COR-L47 (cell line): ENCODE results near the gene SLC9A8.
A peak's percentile ranks its signal among the peaks of the same experiment; 100 is the strongest.
"Not testable (repeated sequence)": the region's sequence is repeated elsewhere in the genome, so short reads cannot be mapped to it uniquely, and the experiment has no call there.

ENCODE experiments used
- DNase-seq: peaks from one replicate; lab custom pipeline; 2025; lab: John Stamatoyannopoulos, UW

SLC9A8 gene

GRCh38 chr20:49895474-49896093 lies 83.0 kb downstream of the SLC9A8 start:
- DNase-seq: not testable (repeated sequence)

GRCh38 chr20:49896204-49896603 lies 83.6 kb downstream of the SLC9A8 start:
- DNase-seq: no peak

- no peak for DNase-seq
Measured at GRCh38 chr20:49899541-49900383, 87.1 kb downstream of the SLC9A8 start.

DNA sequence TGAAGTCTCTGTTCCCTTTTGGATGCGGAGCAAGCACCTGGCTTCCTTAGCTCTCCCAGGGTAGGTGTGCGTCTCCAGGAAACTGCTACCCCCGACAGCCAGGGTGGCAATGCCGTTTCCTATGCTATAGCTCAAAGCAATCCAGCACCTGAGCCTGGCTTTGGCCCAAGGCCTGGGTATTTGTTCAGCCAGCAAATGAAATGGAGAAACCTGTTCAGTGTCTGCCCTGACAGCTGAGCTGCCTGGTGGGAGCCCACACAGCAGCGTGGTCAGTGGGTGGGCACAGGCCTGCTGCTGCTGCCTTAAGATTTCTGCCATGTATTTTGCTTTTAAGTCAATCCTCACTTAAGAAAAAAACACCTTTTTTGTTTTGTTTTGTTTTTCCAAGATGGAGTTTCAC lies 89.0 kb downstream of the SLC9A8 start:
- no peak for DNase-seq

- no peak for DNase-seq
Measured at GRCh38 chr20:49904440-49905214, 92.0 kb downstream of the SLC9A8 start.

- no peak for DNase-seq
Measured at GRCh38 chr20:49905415-49906091, 92.9 kb downstream of the SLC9A8 start.

- no peak for DNase-seq
Measured at GRCh38 chr20:49906101-49906604, 93.5 kb downstream of the SLC9A8 start.

GRCh38 chr20:49906615-49907154 lies 94.1 kb downstream of the SLC9A8 start:
- no peak for DNase-seq

DNA sequence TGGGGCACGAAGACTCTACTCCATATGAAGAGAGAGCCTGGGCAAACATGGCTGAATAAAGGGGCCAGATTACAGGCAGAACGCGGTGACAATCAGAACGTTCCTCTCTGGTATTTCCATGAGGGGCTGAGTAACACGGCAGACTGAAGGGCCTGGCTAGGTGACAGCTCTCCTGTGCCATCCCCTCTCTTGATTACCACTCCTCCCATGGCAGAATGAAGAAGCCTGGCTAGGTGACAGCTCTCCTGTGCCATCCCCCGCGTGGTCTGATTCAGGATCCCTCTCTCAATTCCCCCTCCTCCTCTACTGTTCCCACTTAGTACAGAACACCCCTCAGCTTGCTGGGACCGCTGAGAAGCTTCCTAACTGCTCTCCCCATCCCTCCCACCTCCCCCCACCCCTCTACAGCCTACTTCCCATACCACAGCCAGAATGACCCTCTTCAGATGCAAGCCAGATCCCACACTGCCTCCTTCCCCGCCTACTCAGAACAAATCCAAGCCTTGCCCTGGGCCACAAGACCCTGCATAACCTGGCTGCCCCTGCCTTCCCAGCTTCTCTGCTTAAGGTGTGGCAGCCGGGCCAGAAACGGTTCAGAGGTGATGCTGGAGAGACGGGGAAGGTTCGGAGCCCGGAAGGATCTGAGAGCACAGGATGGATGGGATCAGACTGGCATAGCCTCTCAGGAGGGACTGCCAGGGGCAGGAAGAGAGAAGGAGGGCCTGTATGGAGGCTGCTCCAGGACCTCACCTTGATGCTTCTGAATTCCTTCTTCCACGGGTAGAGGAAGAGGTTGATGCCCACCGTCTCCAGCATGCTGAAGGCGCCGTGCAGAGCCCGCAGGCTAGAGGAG lies 95.0 kb downstream of the SLC9A8 start:
- DNase-seq: no peak

DNA sequence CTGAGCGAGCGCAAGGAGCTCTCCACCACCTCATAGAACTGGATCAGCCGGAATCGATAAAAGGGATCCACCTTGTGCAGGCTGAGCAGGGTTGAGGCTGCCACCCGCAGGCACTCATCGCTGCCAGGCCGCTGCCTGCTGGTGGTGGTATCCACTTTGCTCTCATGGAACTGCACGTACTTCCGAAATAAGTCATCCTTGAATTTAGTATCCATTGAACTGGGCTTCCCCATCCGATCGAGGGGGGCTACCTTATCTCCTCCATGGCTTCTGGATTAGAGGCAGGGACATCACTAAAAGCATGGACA lies 95.6 kb downstream of the SLC9A8 start:
- no peak for DNase-seq

DNA sequence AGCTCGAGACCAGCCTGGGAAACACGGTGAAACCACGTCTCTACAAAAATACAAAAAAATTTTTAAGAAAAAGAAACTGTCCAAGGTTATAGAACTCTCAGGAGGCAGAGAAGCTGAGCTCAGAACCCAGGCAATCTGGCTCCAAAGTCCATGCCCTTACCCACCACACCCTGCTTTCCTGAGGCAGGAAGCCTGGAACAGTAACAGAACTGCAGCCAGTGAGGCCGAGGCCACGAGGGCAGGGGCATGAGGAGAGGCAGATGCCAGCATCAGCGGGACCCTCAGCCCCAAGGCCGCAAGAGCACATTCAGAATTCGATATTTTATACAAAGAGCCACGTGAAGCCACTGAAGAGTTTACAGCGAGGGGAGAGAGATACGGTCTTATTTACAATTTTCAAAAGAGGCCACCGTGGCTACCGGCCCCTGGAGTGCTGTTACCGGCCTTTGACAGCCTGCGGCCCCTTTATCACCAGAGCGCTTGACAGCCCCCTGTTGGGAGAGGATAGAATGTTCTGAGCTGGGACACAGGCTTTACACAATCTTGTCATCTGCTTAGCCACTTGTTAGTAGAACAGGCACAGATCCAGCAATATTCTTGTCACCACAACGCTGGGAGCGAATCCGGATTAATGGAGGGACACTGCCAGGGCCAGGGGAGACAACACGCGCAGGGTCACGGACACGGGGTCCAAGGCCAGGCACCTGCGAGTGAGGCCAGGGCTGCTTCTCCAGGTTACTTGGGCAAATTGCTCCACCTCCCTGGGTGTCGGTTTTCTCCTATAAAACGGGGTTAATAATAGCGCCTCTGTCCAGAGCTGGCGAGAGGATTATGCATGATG lies 97.1 kb downstream of the SLC9A8 start:
- DNase-seq: no peak

DNA sequence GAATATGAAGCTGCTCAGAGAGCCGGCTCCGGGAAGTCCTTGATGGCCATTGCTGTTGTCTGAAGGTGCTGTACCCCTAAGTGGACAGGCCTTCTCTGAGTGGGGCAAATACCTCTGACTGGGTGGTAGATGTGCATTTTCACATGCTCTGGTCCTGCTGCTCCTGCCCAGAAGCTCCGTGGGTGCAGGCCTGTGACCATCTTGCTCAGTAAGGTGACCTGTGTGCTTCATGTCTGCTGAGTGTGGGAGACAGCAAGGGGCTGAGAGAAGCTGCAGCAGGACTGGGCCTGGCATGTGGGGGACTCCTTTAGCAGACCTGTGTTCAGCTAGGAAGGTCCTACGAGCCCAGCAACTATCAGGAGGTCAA lies 97.7 kb downstream of the SLC9A8 start:
- DNase-seq: no peak

DNA sequence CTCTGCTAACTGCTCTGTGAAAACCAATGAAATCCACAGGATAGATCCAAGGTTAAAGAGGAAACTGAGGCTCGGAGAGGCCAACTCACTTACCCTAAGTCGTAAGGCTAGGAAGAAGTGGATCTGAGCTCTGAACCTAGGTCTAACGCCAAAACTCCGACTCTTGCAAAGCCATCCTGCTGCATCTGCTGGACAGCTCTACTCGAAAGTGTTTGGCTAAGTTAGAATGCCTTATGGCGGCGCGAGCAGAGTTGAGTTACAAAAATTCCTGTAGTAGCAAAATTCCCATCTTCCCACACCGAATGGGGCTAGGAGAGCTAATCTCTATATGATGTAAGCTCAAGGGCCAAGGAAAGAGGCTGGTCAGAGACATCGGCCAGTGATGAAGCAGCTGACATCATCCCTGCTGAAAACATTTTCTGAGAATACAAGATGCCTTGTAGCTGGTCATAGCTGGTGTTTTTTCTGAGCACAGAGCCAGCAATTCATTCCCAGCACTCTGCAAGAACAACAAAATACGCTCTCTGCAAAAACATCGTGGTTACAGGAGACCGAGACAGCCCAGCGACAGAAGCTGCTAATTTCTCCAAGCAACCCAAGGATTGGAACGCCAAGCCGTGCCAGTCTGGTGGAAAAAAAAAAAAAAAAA lies 100.9 kb downstream of the SLC9A8 start:
- no peak for DNase-seq

- no peak for DNase-seq
Measured at GRCh38 chr20:49914310-49915117, 101.9 kb downstream of the SLC9A8 start.

GRCh38 chr20:49915118-49915379 lies 102.4 kb downstream of the SLC9A8 start:
- no peak for DNase-seq

DNA sequence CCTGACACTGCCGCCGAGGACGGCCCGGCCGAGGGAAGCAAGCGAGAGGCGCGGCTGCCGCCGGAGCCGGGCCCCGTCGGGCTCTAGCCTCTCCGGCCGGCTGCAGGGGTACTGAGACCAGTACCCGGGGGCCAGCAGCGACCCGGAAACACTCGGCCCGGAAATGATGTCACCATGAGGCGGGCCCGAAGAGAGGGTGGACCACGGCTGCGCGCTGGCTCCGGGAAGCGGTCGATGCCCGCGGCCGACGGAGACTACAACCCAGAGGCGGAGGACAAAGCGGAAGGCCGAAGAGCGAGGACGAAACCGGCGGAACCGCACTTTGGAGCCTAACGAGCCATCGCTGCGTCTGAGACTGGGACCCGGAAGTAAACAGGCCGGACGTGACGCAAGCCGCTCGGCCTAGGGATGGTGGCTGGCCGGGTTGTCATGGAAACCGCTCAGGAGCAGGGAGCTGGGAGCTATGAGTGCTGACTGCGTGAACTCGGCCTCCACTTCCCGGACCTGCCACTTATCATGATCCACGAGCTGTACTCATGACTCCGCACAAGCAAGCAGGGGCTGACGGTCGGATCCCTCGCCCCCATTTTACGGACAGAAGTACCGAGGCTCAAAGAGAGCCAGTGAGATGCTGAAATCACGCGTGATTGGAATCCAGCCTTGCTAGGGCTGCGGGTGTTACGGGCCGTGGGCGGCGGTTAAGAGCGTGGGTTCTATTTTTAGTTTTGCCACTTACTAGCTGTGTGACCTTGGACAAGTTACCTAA lies 102.9 kb downstream of the SLC9A8 start, which contains the start of gene SPATA2:
TSS of gene SPATA2 (minus strand) at position 150 of the 766 bp plus-strand sequence. CDS start 7,039 bp downstream, outside the sequence.
- DNase-seq: peak; percentile 91

DNA sequence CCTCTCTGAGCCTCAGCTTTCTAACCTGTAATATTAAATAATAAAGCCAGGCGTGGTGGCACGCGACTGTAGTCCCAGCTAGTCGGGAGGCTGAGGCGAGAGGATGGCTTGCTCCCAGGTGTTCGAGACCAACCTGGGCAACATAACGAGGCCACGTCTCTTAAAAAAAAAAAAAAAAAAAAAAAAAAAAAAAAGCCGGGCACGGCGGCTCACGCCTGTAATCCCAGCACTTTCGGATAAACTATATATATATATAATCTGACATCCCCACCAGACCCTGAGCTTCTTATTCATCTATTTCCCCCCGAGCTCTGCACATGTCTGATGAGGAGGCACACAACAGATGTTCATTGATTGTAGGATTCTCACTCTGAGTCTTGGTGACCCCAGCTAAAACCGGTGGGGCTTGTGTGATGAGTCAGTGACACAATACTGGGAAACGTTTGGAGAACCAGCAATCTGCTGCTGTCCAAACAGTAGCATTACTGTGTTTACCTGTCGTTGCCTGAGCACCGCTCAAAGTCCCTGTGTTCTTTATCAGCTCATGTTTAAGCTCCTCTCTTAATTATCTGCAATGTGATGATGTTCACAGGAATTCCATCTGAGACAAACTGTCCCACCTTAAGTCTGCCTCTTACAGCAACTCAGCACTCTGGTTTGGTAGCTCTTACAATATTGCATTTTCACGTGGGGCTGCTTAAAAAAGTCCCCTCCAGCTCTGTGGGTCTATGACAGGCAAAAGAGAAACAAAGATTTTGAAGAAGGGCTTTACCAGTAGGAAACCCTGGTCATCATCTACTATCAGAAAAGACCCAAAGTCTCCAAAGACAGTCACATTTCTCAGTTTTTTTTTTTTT lies 103.7 kb downstream of the SLC9A8 start:
- DNase-seq: peak; percentile 11
